MM.1S (cell line): ENCODE measurements around the gene ITFG1.

Source experiments
- DNase-seq: peaks from one replicate; pipeline ENCODE4 v3.0.0-alpha.2; 2015
- H2AFZ ChIP-seq: fragments of 300-600 bp; sonication (generic); 2 replicates; pipeline ENCODE4 v1.6.0; 2016; ENCODE audit warnings: antibody characterized with exemption, low read length
- H3F3A ChIP-seq: fragments of 300-600 bp; sonication (generic); 2 replicates; pipeline ENCODE4 v1.6.1; 2016; ENCODE audit warnings: mild to moderate bottlenecking, antibody characterized with exemption, low read length, moderate library complexity, mixed read lengths; ENCODE audit not compliant: insufficient read depth
- H3K27ac ChIP-seq: fragments of 300-600 bp; sonication (generic); 2 replicates; pipeline ENCODE4 v1.5.1; 2016; ENCODE audit warnings: mild to moderate bottlenecking, low read length
- H3K27me3 ChIP-seq: fragments of 300-600 bp; sonication (generic); replicated peaks from 2 replicates; pipeline ENCODE4 v1.6.0; 2016; ENCODE audit warnings: low read length; ENCODE audit not compliant: insufficient read depth
- H3K36me3 ChIP-seq: fragments of 300-600 bp; sonication (generic); replicated peaks from 2 replicates; pipeline ENCODE4 v1.6.1; 2016; ENCODE audit warnings: mild to moderate bottlenecking, low read length, mixed read lengths; ENCODE audit not compliant: insufficient read depth
- H3K4me1 ChIP-seq: fragments of 300-600 bp; sonication (generic); 2 replicates; pipeline ENCODE4 v1.6.1; 2016; ENCODE audit warnings: low read length, mixed read lengths
- H3K4me2 ChIP-seq: fragments of 300-600 bp; sonication (generic); 2 replicates; pipeline ENCODE4 v1.6.0; 2016; ENCODE audit warnings: low read depth, low read length
- H3K4me3 ChIP-seq: fragments of 300-600 bp; sonication (generic); 2 replicates; pipeline ENCODE4 v1.5.1; 2016; ENCODE audit warnings: low read length, mixed read lengths
- H3K79me2 ChIP-seq: fragments of 300-600 bp; sonication (generic); 2 replicates; pipeline ENCODE4 v1.6.1; 2016; ENCODE audit warnings: mixed run types, low read length, mixed read lengths
- H3K9ac ChIP-seq: fragments of 300-600 bp; sonication (generic); 2 replicates; pipeline ENCODE4 v1.6.1; 2016; ENCODE audit warnings: low read length, mixed read lengths
- H3K9me2 ChIP-seq: fragments of 300-600 bp; sonication (generic); replicated peaks from 2 replicates; pipeline ENCODE4 v1.6.1; 2016; ENCODE audit warnings: mild to moderate bottlenecking, low read length, mixed read lengths; ENCODE audit not compliant: insufficient read depth
- H3K9me3 ChIP-seq: fragments of 300-600 bp; sonication (generic); replicated peaks from 2 replicates; pipeline ENCODE4 v1.6.1; 2016; ENCODE audit warnings: mild to moderate bottlenecking, low read length, mixed read lengths; ENCODE audit not compliant: insufficient read depth
- H4K20me1 ChIP-seq: fragments of 300-600 bp; sonication (generic); 2 replicates; pipeline ENCODE4 v1.6.1; 2016; ENCODE audit warnings: mild to moderate bottlenecking, low read length, moderate library complexity, mixed read lengths; ENCODE audit not compliant: insufficient read depth
- CTCF ChIP-seq: fragments of 300-600 bp; sonication (generic); IDR thresholded peaks from 2 replicates; pipeline ENCODE4 v1.5.1; 2016; ENCODE audit warnings: antibody characterized with exemption, low read length, mixed read lengths
- EZH2 ChIP-seq: fragments of 300-600 bp; sonication (generic); optimal IDR thresholded peaks from 2 replicates; pipeline ENCODE3; 2017; ENCODE audit warnings: low read depth, mild to moderate bottlenecking, antibody characterized with exemption, low read length, mixed read lengths
- EZH2phosphoT487 ChIP-seq: fragments of 300-600 bp; sonication (generic); IDR thresholded peaks from 2 replicates; pipeline ENCODE4 v1.6.1; 2018; ENCODE audit warnings: antibody characterized with exemption, low read length

Gene ITFG1

GRCh38 chr16:47492036-47492427, 31.2 kb upstream of the ITFG1 start:
- no peak overlapping the region for H2AFZ ChIP-seq
- H4K20me1 ChIP-seq = no peaks in the 10 kb centered on the region
- no peaks in the 10 kb centered on the region for H3K9me2 ChIP-seq
- no peaks in the 10 kb centered on the region for H3K9me3 ChIP-seq
- H3K4me2 ChIP-seq = no peak overlapping the region
- peaks cover 8% of the 10 kb centered on the region; the same call in 1 of the 2 replicates for H3F3A ChIP-seq
- TF ChIP-seq CTCF (no peak), EZH2phosphoT487 (no peak), EZH2 (no peak)
- H3K9ac ChIP-seq = no peak overlapping the region
- H3K36me3 ChIP-seq = no peaks in the 10 kb centered on the region
- H3K27me3 ChIP-seq = no peaks in the 10 kb centered on the region
- no peak overlapping the region for H3K4me3 ChIP-seq
- peaks cover 4% of the 10 kb centered on the region for H3K4me1 ChIP-seq
- peaks cover 21% of the 10 kb centered on the region; the same call in 1 of the 2 replicates for H3K79me2 ChIP-seq
- no peak for DNase-seq
- H3K27ac ChIP-seq = no peak overlapping the region

DNA sequence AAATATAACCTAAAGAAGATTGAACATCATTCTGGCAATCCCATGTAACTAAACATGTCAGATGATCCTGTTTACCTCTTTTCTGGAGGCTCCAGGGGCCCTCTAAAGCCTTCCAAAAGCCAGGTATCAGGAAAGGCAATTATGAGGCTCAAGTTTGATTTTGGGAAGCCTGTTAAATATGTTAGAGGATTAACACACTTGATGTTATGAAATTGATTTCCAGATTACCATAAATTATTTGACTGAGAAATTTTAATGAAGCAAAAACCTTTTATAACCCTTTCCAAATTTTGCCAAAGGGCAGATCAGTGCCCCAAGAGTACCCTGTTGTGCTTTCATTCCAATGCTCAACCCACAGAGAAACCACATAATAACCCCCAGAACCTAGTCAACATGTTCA, 29.6 kb upstream of the ITFG1 start:
- Histone ChIP-seq H3K4me2 (no peak overlapping the region), H3F3A (peaks cover 8% of the 10 kb centered on the region; the same call in 1 of the 2 replicates), H3K36me3 (no peaks in the 10 kb centered on the region), H3K27ac (no peak overlapping the region), H2AFZ (no peak overlapping the region), H3K9me2 (no peaks in the 10 kb centered on the region), H3K9me3 (no peaks in the 10 kb centered on the region), H3K4me3 (no peak overlapping the region), H3K9ac (no peak overlapping the region), H4K20me1 (no peaks in the 10 kb centered on the region), H3K79me2 (peaks cover 15% of the 10 kb centered on the region; the same call in 1 of the 2 replicates), H3K27me3 (no peaks in the 10 kb centered on the region), H3K4me1 (peaks cover 7% of the 10 kb centered on the region)
- no peak for DNase-seq
- TF ChIP-seq EZH2phosphoT487 (no peak), EZH2 (no peak), CTCF (no peak)

DNA sequence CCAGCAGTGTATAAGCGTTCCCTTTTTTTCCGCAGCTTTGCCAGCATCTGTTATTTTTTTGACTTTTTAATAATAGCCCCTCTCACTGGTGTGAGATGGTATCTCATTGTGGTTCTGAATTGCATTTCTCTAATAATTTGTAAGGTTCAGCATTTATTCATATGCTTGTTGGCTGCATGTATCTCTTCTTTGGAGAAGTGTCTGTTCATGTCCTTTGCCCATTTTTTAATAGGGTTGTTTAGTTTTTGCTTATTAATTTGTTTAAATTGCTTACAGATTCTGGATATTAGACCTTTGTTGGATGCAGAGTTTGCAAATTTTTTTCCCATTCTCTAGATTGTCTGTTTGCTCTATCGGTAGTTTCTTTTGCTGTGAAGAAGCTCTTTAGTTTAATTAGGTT, 27.2 kb upstream of the ITFG1 start:
- Histone ChIP-seq H3K9me3 (no peaks in the 10 kb centered on the region), H4K20me1 (no peaks in the 10 kb centered on the region), H3K4me1 (peaks cover 9% of the 10 kb centered on the region; the same call in 1 of the 2 replicates), H3K27ac (no peak overlapping the region), H3K9me2 (no peaks in the 10 kb centered on the region), H3F3A (no peaks in the 10 kb centered on the region), H3K4me2 (no peak overlapping the region), H3K27me3 (no peaks in the 10 kb centered on the region), H3K79me2 (peaks cover 22% of the 10 kb centered on the region; the same call in 1 of the 2 replicates), H3K36me3 (no peaks in the 10 kb centered on the region), H3K4me3 (no peak overlapping the region), H3K9ac (no peak overlapping the region), H2AFZ (no peak overlapping the region)
- DNase-seq = no peak
- no peak for TF ChIP-seq EZH2
- TF ChIP-seq EZH2phosphoT487 = no peak
- no peak for TF ChIP-seq CTCF
